Adrenal gland (tissue), 5 donors: ENCODE results near the gene EXOC4.

Experiments
- POLR2A ChIP-seq, 2 donors: fragments of 450-650 bp; IDR thresholded peaks; one replicate each; pipeline ENCODE4 v1.6.1; 2017; ENCODE audit warnings: antibody characterized with exemption in 2 of 2, mild to moderate bottlenecking in 2 of 2, moderate library complexity in 1 of 2
- TF ChIP-seq, protein P1 (sequence below), 6 experiments: fragments of 450-650 bp in 4 of 6; fragments of 200-600 bp in 2 of 6; sonication (generic) in 1 of 6; IDR thresholded peaks; 1 replicate in 5 of 6; 2 replicates in 1 of 6; pipeline versions ENCODE4 v1.5.1 to v1.8.0; 2016 to 2021; ENCODE audit warnings: antibody characterized with exemption in 6 of 6, mild to moderate bottlenecking in 2 of 6, moderate library complexity in 1 of 6
- donor health status: DM: no; HTN: no; CAD: no.

DNA sequence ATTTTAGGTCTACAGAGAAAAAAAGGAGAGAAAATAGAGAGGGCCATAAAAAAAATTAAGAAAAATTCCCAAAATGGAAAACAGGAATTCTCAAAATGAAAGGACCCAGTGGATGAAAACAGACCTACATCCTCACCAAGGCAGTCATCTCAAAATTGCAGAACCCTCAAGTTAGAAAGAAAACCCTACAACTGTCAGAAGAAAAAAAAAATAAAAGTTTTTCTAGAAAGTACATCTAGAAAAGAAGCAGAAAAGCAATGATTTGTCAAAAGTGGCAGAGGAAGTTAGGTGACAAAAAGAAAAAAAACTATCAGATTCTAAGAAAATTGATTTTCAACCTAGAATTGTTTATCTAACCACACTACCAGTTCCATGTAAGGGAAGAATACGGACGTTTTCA, 706.6 kb downstream of the EXOC4 start:
- TF ChIP-seq, protein P1, sequence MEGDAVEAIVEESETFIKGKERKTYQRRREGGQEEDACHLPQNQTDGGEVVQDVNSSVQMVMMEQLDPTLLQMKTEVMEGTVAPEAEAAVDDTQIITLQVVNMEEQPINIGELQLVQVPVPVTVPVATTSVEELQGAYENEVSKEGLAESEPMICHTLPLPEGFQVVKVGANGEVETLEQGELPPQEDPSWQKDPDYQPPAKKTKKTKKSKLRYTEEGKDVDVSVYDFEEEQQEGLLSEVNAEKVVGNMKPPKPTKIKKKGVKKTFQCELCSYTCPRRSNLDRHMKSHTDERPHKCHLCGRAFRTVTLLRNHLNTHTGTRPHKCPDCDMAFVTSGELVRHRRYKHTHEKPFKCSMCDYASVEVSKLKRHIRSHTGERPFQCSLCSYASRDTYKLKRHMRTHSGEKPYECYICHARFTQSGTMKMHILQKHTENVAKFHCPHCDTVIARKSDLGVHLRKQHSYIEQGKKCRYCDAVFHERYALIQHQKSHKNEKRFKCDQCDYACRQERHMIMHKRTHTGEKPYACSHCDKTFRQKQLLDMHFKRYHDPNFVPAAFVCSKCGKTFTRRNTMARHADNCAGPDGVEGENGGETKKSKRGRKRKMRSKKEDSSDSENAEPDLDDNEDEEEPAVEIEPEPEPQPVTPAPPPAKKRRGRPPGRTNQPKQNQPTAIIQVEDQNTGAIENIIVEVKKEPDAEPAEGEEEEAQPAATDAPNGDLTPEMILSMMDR (IDR thresholded peaks at IDR 0.05) = no peak
- no peak for TF ChIP-seq POLR2A (IDR thresholded peaks at IDR 0.05)
